Upper lobe of right lung (tissue), 1 donor: ENCODE results near the gene PMPCA. TPM values are rescaled to one million over a fixed set of nuclear protein-coding genes. Genes with fewer than 3 reads are reported as not detected.

Source experiments
- ATAC-seq: fragments of 200-7000 bp; cut with Tn5 transposase; one replicate; pipeline ENCODE4 v1.9.1; 2020; ENCODE audit warnings: mild to moderate bottlenecking, moderate library complexity
- DNase-seq: peaks from one replicate; pipeline ENCODE4 v3.0.0-alpha.2; 2020
- H3K27ac ChIP-seq: fragments of 200-600 bp; one replicate; pipeline ENCODE4 v1.8.0; 2022
- H3K27me3 ChIP-seq: fragments of 200-600 bp; one replicate; pipeline ENCODE4 v1.8.0; 2022; ENCODE audit warnings: mild to moderate bottlenecking
- H3K36me3 ChIP-seq: fragments of 200-600 bp; one replicate; pipeline ENCODE4 v1.8.0; 2022
- H3K4me1 ChIP-seq: fragments of 200-600 bp; one replicate; pipeline ENCODE4 v1.8.0; 2022
- H3K4me3 ChIP-seq: fragments of 200-600 bp; one replicate; pipeline ENCODE4 v1.8.0; 2022; ENCODE audit warnings: mild to moderate bottlenecking
- H3K9me3 ChIP-seq: fragments of 200-600 bp; one replicate; pipeline ENCODE4 v1.8.0; 2022
- CTCF ChIP-seq: fragments of 200-600 bp; IDR thresholded peaks from one replicate; pipeline ENCODE4 v1.8.0; 2022; ENCODE audit warnings: antibody characterized with exemption
- intact Hi-C: fragments of 100-400 bp; cut with DNase I; formaldehyde crosslinking; loops from one replicate; pipeline ENCODE4 v1.11.0; 2022
- total RNA-seq: library from RNA; stranded (reverse); fragmentation: NEBNext Ultra II Directional; extraction: Animal tissue kit (Norgen Biotek cat#: 25700); gene quantifications from one replicate; pipeline ENCODE4 v1.2.1, GENCODE V29; 2021
- donor health status: DM: no; HTN: yes; CAD: no; lungs with severe emphysema.

Gene PMPCA
- total RNA-seq, 1 donor from 2014 or later, result 41.9 TPM

- H3K9me3 ChIP-seq, result no peaks in the 10 kb centered on the region
Measured at GRCh38 chr9:136464241-136464640, 53.8 kb downstream of the PMPCA start.

GRCh38 chr9:136465500-136466154 is 55.2 kb downstream of the PMPCA start:
- no peak for TF ChIP-seq CTCF
- no peak for DNase-seq
- H3K4me3 ChIP-seq, result no peak overlapping the region
- H3K27me3 ChIP-seq, result no peaks in the 10 kb centered on the region
- H3K9me3 ChIP-seq, result no peaks in the 10 kb centered on the region
- no peak overlapping the region for H3K27ac ChIP-seq
- intact Hi-C loops, result no loop called here
- peaks cover 100% of the 10 kb centered on the region for H3K36me3 ChIP-seq
- no peak for ATAC-seq
- no peaks in the 10 kb centered on the region for H3K4me1 ChIP-seq

More at GRCh38 chr9:136464241-136464640, 53.8 kb downstream of the PMPCA start:
- DNase-seq (no peak), ATAC-seq (no peak)
- Histone ChIP-seq H3K36me3 (peaks cover 100% of the 10 kb centered on the region), H3K27ac (no peak overlapping the region), H3K4me3 (no peak overlapping the region), H3K4me1 (no peaks in the 10 kb centered on the region), H3K27me3 (no peaks in the 10 kb centered on the region)
- intact Hi-C loops, result no loop called here
- no peak for TF ChIP-seq CTCF

- intact Hi-C loops, result no loop called here
- no peak overlapping the region for H3K4me3 ChIP-seq
- peaks cover 100% of the 10 kb centered on the region for H3K36me3 ChIP-seq
- DNase-seq (no peak), ATAC-seq (no peak)
- no peaks in the 10 kb centered on the region for H3K27me3 ChIP-seq
- H3K27ac ChIP-seq, result no peak overlapping the region
- H3K4me1 ChIP-seq, result no peaks in the 10 kb centered on the region
- no peak for TF ChIP-seq CTCF
- no peaks in the 10 kb centered on the region for H3K9me3 ChIP-seq
Measured at GRCh38 chr9:136466155-136466541, 55.7 kb downstream of the PMPCA start.

GRCh38 chr9:136467766-136468165 is 57.3 kb downstream of the PMPCA start:
- intact Hi-C loops, result no loop called here
- Histone ChIP-seq H3K36me3 (peaks cover 100% of the 10 kb centered on the region), H3K27me3 (no peaks in the 10 kb centered on the region), H3K4me1 (no peaks in the 10 kb centered on the region), H3K27ac (no peak overlapping the region), H3K4me3 (no peak overlapping the region), H3K9me3 (no peaks in the 10 kb centered on the region)
- no peak for TF ChIP-seq CTCF
- ATAC-seq (no peak), DNase-seq (no peak)

- intact Hi-C loops, result no loop called here
- H3K27ac ChIP-seq, result no peak overlapping the region
- TF ChIP-seq CTCF, result no peak
Measured at GRCh38 chr9:136470356-136470755, 59.9 kb downstream of the PMPCA start.

More at GRCh38 chr9:136470356-136470755, 59.9 kb downstream of the PMPCA start:
- DNase-seq (no peak), ATAC-seq (no peak)
- no peaks in the 10 kb centered on the region for H3K27me3 ChIP-seq
- no peaks in the 10 kb centered on the region for H3K4me1 ChIP-seq
- no peak overlapping the region for H3K4me3 ChIP-seq
- H3K9me3 ChIP-seq, result no peaks in the 10 kb centered on the region
- peaks cover 100% of the 10 kb centered on the region for H3K36me3 ChIP-seq
